HL-60 (cell line): Measurements from ENCODE around the gene NCAPH2.

Source experiments
- TF ChIP-seq, protein P1 (sequence below): IDR thresholded peaks from one replicate; pipeline ENCODE4 v1.5.1; 2011; ENCODE audit warnings: low read length, control low read depth, inconsistent platforms; ENCODE audit not compliant: insufficient read depth
- TF ChIP-seq, protein P2 (sequence below): IDR thresholded peaks from 2 replicates; pipeline ENCODE4 v1.6.1; 2012; ENCODE audit warnings: low read depth; ENCODE audit not compliant: insufficient replicate concordance

- TF ChIP-seq, protein P1, sequence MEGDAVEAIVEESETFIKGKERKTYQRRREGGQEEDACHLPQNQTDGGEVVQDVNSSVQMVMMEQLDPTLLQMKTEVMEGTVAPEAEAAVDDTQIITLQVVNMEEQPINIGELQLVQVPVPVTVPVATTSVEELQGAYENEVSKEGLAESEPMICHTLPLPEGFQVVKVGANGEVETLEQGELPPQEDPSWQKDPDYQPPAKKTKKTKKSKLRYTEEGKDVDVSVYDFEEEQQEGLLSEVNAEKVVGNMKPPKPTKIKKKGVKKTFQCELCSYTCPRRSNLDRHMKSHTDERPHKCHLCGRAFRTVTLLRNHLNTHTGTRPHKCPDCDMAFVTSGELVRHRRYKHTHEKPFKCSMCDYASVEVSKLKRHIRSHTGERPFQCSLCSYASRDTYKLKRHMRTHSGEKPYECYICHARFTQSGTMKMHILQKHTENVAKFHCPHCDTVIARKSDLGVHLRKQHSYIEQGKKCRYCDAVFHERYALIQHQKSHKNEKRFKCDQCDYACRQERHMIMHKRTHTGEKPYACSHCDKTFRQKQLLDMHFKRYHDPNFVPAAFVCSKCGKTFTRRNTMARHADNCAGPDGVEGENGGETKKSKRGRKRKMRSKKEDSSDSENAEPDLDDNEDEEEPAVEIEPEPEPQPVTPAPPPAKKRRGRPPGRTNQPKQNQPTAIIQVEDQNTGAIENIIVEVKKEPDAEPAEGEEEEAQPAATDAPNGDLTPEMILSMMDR, result no peak
- TF ChIP-seq, protein P2, sequence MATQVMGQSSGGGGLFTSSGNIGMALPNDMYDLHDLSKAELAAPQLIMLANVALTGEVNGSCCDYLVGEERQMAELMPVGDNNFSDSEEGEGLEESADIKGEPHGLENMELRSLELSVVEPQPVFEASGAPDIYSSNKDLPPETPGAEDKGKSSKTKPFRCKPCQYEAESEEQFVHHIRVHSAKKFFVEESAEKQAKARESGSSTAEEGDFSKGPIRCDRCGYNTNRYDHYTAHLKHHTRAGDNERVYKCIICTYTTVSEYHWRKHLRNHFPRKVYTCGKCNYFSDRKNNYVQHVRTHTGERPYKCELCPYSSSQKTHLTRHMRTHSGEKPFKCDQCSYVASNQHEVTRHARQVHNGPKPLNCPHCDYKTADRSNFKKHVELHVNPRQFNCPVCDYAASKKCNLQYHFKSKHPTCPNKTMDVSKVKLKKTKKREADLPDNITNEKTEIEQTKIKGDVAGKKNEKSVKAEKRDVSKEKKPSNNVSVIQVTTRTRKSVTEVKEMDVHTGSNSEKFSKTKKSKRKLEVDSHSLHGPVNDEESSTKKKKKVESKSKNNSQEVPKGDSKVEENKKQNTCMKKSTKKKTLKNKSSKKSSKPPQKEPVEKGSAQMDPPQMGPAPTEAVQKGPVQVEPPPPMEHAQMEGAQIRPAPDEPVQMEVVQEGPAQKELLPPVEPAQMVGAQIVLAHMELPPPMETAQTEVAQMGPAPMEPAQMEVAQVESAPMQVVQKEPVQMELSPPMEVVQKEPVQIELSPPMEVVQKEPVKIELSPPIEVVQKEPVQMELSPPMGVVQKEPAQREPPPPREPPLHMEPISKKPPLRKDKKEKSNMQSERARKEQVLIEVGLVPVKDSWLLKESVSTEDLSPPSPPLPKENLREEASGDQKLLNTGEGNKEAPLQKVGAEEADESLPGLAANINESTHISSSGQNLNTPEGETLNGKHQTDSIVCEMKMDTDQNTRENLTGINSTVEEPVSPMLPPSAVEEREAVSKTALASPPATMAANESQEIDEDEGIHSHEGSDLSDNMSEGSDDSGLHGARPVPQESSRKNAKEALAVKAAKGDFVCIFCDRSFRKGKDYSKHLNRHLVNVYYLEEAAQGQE, result no peak
These were observed 19.1 kb downstream of the NCAPH2 start for GRCh38 chr22:50526834-50527801.
